ENCODE data around the gene CASK. TPM values are rescaled to one million over a fixed set of nuclear protein-coding genes. Genes with fewer than 3 reads are reported as not detected.

The CASK gene
- total and polyA plus RNA-seq, 10 donors, result 4.7 to 63.7 (median 42.8) TPM

DNA sequence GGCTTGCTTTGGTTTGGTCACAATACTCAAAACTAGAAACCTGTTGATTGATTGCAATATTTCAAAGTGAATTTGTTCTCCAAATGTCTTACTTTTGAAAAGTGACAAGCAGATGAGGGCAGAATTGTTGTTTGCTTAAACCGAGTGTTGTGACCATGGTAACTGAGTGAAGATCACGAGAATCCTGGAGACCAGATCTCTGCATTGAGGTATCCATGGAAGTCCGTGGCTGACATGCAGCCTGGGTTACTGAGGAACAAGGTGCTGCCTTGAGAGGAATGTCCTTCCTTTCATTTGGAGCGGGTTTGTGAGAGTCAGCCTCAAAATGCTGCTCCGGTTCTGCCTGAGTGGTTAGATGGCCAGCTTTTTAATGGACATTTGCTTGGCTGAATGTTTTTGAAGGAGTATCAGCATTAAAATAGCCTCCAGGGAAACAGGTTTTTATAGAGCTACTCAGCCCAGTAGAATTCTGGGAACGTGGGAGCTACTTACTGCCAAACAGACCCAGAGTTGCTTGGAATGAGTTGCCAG lies 444.9 kb downstream of the CASK start:
- DNase-seq, result no peak
- H3K9me3 ChIP-seq, result peaks cover 0 to 6% (median 0%) of the 10 kb centered on the region in 8 donors
- H3K4me3 ChIP-seq, result no peak overlapping the region
- H3K27ac ChIP-seq, result no peak overlapping the region
- TF ChIP-seq POLR2AphosphoS5 (IDR thresholded peaks at IDR 0.05), result no peak
- TF ChIP-seq, protein P1, sequence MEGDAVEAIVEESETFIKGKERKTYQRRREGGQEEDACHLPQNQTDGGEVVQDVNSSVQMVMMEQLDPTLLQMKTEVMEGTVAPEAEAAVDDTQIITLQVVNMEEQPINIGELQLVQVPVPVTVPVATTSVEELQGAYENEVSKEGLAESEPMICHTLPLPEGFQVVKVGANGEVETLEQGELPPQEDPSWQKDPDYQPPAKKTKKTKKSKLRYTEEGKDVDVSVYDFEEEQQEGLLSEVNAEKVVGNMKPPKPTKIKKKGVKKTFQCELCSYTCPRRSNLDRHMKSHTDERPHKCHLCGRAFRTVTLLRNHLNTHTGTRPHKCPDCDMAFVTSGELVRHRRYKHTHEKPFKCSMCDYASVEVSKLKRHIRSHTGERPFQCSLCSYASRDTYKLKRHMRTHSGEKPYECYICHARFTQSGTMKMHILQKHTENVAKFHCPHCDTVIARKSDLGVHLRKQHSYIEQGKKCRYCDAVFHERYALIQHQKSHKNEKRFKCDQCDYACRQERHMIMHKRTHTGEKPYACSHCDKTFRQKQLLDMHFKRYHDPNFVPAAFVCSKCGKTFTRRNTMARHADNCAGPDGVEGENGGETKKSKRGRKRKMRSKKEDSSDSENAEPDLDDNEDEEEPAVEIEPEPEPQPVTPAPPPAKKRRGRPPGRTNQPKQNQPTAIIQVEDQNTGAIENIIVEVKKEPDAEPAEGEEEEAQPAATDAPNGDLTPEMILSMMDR (IDR thresholded peaks at IDR 0.05 in 8 of 11, conservative IDR thresholded peaks at IDR 0.05 in 3 of 11), result no peak
- no peak for TF ChIP-seq POLR2A (IDR thresholded peaks at IDR 0.05)
- intact Hi-C loops (cut with DNase I; ENCODE audit: low total_unique reads), result no loop called here
- WGBS, 5 donors, result 64 to 76% (median 66%) methylated on average over 6 of the region's 6 CpGs
- H3K4me1 ChIP-seq, result no peaks in the 10 kb centered on the region
- no peaks in the 10 kb centered on the region for H3K36me3 ChIP-seq
- no peaks in the 10 kb centered on the region for H3K27me3 ChIP-seq (replicated peaks in 1 of 7)

DNA sequence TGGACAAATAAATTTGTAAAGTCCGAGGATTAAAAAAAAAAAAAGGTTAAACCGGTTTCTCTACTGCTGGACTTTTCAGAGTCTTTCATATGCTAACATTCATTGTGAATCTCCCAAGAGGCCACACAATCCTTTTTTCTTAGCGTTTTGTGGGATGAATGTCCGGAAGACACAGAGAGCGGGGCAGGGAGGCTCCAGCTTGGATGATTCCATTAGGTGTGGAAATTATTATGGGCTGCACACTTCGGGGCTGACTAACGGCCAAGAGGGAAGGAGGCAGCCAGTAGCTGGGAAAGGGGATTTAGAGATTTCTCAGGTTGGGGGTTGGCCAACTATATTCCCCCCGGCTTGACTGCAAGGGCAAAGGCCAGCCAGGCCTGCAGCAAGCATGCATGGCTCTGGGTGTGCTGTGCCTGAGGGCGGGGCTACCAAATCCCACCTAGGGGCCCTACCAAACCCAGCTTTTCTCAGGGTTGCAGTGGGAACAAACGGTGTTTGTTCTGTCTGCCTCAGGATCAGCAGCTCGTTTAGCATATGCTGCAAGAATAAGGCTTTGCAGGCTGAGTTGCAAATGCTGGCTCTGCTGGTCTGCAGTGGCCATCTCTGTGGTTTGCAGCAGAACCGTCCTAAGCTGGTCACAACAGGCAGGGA lies 447.6 kb downstream of the CASK start:
- Histone ChIP-seq H3K4me3 (no peak overlapping the region), H3K9me3 (peaks cover 0 to 6% (median 0%) of the 10 kb centered on the region in 8 donors), H3K4me1 (no peaks in the 10 kb centered on the region), H3K36me3 (no peaks in the 10 kb centered on the region), H3K27me3 (replicated peaks in 1 of 7) (no peaks in the 10 kb centered on the region), H3K27ac (no peak overlapping the region)
- no peak for DNase-seq
- WGBS, 5 donors, result 49 to 86% (median 72%) methylated on average over 10 to 12 of the region's 12 CpGs
- intact Hi-C loops (cut with DNase I; ENCODE audit: low total_unique reads), result no loop called here
- TF ChIP-seq, protein P1 (IDR thresholded peaks at IDR 0.05 in 8 of 11, conservative IDR thresholded peaks at IDR 0.05 in 3 of 11), result no peak
- no peak for TF ChIP-seq POLR2A (IDR thresholded peaks at IDR 0.05)
- no peak for TF ChIP-seq POLR2AphosphoS5 (IDR thresholded peaks at IDR 0.05)

DNA sequence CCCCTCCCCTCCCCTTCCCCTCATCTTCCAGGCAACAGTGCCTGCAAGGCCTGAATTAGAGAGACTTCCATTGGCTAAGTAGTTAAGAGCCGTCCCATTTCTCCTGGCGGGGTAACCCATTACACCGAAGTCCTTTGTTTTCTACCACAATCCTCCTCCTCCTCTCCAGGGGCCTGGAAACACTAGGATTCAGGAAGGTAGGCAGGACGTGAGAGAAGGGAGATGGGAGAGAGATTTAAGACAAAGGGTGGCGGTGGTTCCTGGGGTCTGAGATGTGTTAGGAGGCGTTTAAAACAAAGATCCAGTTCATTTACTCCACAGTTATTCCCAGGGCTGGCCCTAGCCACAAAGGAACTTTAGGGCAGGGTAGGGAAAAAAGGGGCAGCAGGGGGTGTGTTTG lies 448.2 kb downstream of the CASK start:
- intact Hi-C loops (cut with DNase I; ENCODE audit: low total_unique reads), result no loop called here
- WGBS, 5 donors, result 71 to 91% (median 87%) methylated on average over 6 of the region's 6 CpGs

DNA sequence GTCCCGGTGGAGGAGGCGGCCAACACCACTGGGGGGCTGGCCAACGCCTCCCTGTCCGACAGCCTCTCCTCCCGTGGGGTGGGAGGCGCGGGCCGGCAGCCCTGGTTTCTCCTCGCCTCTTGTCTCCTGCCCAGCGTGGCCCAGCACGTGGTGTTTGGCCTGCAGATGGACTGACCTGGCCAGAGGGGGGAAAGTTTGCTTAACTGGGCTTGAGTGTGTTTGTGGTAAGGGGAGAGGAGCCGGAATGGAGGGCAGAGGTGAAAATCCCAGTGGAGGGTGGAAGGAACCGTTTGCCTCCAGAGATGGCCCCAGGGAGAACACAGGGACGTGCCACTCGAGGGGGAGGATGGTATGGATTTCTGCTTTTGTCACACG lies 448.6 kb downstream of the CASK start:
- intact Hi-C loops (cut with DNase I; ENCODE audit: low total_unique reads), result no loop called here
- TF ChIP-seq POLR2AphosphoS5 (IDR thresholded peaks at IDR 0.05) (no peak), POLR2A (IDR thresholded peaks at IDR 0.05) (no peak)
- TF ChIP-seq, protein P1 (IDR thresholded peaks at IDR 0.05 in 8 of 11, conservative IDR thresholded peaks at IDR 0.05 in 3 of 11), result no peak
- 88 to 96% (median 93%) methylated on average over 7 to 16 of the region's 16 CpGs for WGBS, 5 donors
- Histone ChIP-seq H3K36me3 (no peaks in the 10 kb centered on the region), H3K4me3 (no peak overlapping the region), H3K27me3 (replicated peaks in 1 of 7) (no peaks in the 10 kb centered on the region), H3K4me1 (no peaks in the 10 kb centered on the region), H3K27ac (no peak overlapping the region), H3K9me3 (no peaks in the 10 kb centered on the region)
- no peak for DNase-seq

More for the DNA sequence above, 448.2 kb downstream of the CASK start:
- Histone ChIP-seq H3K4me3 (no peak overlapping the region), H3K9me3 (peaks cover 0 to under 1% (median 0%) of the 10 kb centered on the region in 8 donors), H3K36me3 (no peaks in the 10 kb centered on the region), H3K4me1 (no peaks in the 10 kb centered on the region), H3K27ac (no peak overlapping the region), H3K27me3 (replicated peaks in 1 of 7) (no peaks in the 10 kb centered on the region)
- no peak for TF ChIP-seq POLR2A (IDR thresholded peaks at IDR 0.05)
- no peak for DNase-seq
